ENCODE results near the gene ACADM. TPM values are rescaled to one million over a fixed set of nuclear protein-coding genes. Genes with fewer than 3 reads are reported as not detected.

The ACADM gene
- total RNA-seq, 4 donors from 2014 or later = 59.4 to 191 (median 98.8) TPM

GRCh38 chr1:75707191-75707590 is 17.3 kb upstream of the ACADM start:
- Histone ChIP-seq H3K4me3 (no peak overlapping the region), H3K4me1 (no peaks in the 10 kb centered on the region), H3K27me3 (no peaks in the 10 kb centered on the region), H3K36me3 (no peaks in the 10 kb centered on the region), H3K9me3 (no peaks in the 10 kb centered on the region), H3K27ac (no peak overlapping the region)
- peak in 2 of 6 experiments; percentile 6 to 8 for TF ChIP-seq CTCF (IDR thresholded peaks at IDR 0.05)
- TF ChIP-seq POLR2A (IDR thresholded peaks at IDR 0.05) = no peak
- peak in 1 of 3 donors; percentile 63 for DNase-seq

- no peak for DNase-seq
- Histone ChIP-seq H3K4me3 (no peak overlapping the region), H3K9me3 (no peaks in the 10 kb centered on the region), H3K4me1 (no peaks in the 10 kb centered on the region), H3K27me3 (no peaks in the 10 kb centered on the region), H3K36me3 (no peaks in the 10 kb centered on the region), H3K27ac (no peak overlapping the region)
- TF ChIP-seq CTCF (IDR thresholded peaks at IDR 0.05) (no peak), POLR2A (IDR thresholded peaks at IDR 0.05) (no peak)
Observed at GRCh38 chr1:75708910-75709309, 15.6 kb upstream of the ACADM start.

- no peak for TF ChIP-seq POLR2A (IDR thresholded peaks at IDR 0.05)
- no peak for TF ChIP-seq CTCF (IDR thresholded peaks at IDR 0.05)
- no peak overlapping the region for H3K4me3 ChIP-seq
- H3K27ac ChIP-seq = no peak overlapping the region
- H3K4me1 ChIP-seq = no peaks in the 10 kb centered on the region
- no peaks in the 10 kb centered on the region for H3K36me3 ChIP-seq
- DNase-seq = no peak
- H3K27me3 ChIP-seq = no peaks in the 10 kb centered on the region
- no peaks in the 10 kb centered on the region for H3K9me3 ChIP-seq
Observed at GRCh38 chr1:75710832-75711231, 13.7 kb upstream of the ACADM start.

- H3K27ac ChIP-seq = no peak overlapping the region
- TF ChIP-seq POLR2A (IDR thresholded peaks at IDR 0.05) (no peak), CTCF (IDR thresholded peaks at IDR 0.05) (no peak)
- no peak for DNase-seq
- no peaks in the 10 kb centered on the region for H3K27me3 ChIP-seq
- H3K4me1 ChIP-seq = no peaks in the 10 kb centered on the region
- H3K9me3 ChIP-seq = no peaks in the 10 kb centered on the region
- no peak overlapping the region for H3K4me3 ChIP-seq
- H3K36me3 ChIP-seq = no peaks in the 10 kb centered on the region
Observed at GRCh38 chr1:75711846-75712245, 12.7 kb upstream of the ACADM start.

GRCh38 chr1:75712306-75712705 is 12.2 kb upstream of the ACADM start:
- TF ChIP-seq CTCF (IDR thresholded peaks at IDR 0.05) (no peak), POLR2A (IDR thresholded peaks at IDR 0.05) (no peak)

GRCh38 chr1:75719810-75720209 is 4.7 kb upstream of the ACADM start:
- TF ChIP-seq CTCF (IDR thresholded peaks at IDR 0.05) (no peak), POLR2A (IDR thresholded peaks at IDR 0.05) (no peak)
- no peaks in the 10 kb centered on the region for H3K36me3 ChIP-seq
- DNase-seq = no peak
- no peak overlapping the region for H3K4me3 ChIP-seq
- no peaks in the 10 kb centered on the region for H3K9me3 ChIP-seq
- peaks cover 0 to 3% (median 0%) of the 10 kb centered on the region in 4 donors for H3K4me1 ChIP-seq
- no peak overlapping the region for H3K27ac ChIP-seq
- H3K27me3 ChIP-seq = no peaks in the 10 kb centered on the region

More at GRCh38 chr1:75712306-75712705, 12.2 kb upstream of the ACADM start:
- H3K4me3 ChIP-seq = no peak overlapping the region
- DNase-seq = no peak
- H3K27ac ChIP-seq = no peak overlapping the region
- no peaks in the 10 kb centered on the region for H3K36me3 ChIP-seq
- H3K4me1 ChIP-seq = no peaks in the 10 kb centered on the region
- H3K27me3 ChIP-seq = no peaks in the 10 kb centered on the region
- no peaks in the 10 kb centered on the region for H3K9me3 ChIP-seq
